ENCODE data around the gene ZNF775.
A peak's percentile ranks its signal among the peaks of the same experiment; 100 is the strongest.

Gene ZNF775

DNA sequence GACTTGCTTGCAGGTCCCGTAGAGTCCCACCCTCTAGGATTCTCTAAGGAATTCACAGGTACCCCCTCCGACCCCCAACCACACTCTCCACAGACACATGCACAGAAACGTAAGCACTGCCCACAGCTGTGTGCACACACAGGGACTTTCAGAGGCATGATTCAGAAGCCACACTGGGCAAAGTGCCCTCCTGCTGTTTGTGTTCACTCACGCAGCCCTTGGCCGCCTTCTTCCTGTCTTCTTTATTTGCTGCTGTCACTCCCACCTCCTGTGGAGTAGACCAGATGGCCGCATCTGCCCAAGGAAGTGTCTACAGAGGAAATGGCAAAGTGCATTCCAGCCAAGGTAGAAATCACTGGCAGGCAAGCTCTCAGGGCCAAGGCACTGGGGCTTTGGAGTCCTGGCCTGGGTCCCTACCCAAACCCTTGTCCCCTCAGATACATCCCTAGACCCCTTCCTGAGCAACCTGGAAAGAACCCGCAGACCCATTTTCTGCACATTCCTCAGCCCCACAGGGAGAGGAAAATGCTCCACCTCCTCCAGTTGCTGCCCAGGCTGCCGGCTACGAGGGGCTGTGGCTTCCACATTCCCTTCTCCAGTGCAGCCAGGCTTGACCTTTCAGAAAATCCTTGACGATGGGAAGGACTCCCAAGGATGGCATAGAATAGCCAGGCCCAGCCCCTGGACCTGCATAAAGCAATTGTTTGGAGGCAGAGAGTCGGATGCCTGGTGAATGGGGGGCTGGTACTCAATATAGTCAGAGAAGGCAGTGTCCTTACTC, 49.7 kb downstream of the ZNF775 start:
- FAIRE-seq: no peak
- no peak for DNase-seq (ENCODE audit: insufficient read length)
- no peak for TF ChIP-seq POLR2A (IDR thresholded peaks at IDR 0.05; ENCODE audit: low read depth, low read length)
- TF ChIP-seq TAF1 (IDR thresholded peaks at IDR 0.05; ENCODE audit: borderline replicate concordance, low read depth, low read length): no peak

DNA sequence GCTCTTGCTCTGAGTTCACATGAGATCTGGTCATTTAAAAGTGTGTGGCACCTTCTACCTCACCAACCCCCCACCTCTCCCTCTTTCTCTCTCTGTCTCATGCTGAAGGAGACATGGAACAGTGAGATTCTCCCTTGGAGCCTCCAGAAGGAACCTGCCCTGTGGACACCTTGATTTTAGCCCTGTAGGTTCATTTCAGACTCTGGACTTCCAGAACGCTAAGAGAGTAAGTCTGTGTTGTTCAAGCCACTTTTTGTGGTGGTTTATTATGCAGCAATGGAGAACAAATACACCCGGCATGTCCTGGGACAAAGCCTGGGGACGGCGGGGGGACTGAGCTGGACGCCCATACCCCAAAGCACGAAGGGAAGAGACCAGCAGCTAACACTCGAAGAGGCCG, 50.6 kb downstream of the ZNF775 start:
- TF ChIP-seq TAF1 (IDR thresholded peaks at IDR 0.05; ENCODE audit: borderline replicate concordance, low read depth, low read length) (no peak), POLR2AphosphoS5 (IDR thresholded peaks at IDR 0.05; ENCODE audit: low read depth, low read length) (no peak), POLR2A (IDR thresholded peaks at IDR 0.05; ENCODE audit: low read depth, low read length) (no peak)
- DNase-seq (ENCODE audit: insufficient read length): no peak
- FAIRE-seq: no peak

DNA sequence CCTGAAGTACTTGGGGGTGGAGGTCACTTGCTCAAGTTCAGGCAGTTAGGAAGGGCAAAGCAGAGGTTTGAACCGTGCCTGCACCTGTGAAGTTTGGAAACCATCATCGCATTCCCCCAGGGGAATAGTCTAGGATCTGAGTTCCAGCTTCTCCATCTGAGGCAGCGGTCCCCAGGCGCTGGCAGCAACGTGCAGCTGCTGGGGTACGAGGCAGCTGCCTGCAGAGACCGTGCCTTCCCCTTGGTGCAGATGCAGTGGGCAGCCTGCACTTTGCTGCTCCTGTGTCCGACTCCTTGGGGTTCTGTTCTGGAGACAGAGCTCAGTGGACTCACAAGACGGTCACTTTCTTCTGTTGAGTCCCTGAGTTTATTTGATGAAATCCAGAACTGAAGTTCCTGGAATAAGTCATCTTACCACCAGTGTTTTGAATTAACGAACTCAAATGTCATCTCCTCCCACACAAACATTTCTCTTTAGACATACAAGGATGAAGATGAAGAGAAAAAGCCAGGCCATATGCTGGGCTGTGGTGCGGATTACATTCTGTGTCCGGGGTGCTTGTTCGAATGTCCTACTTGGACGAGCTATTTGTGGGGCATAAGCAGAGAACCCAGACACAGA, 51.4 kb downstream of the ZNF775 start:
- DNase-seq (ENCODE audit: insufficient read length): no peak
- TF ChIP-seq POLR2A (IDR thresholded peaks at IDR 0.05; ENCODE audit: low read depth, low read length) (no peak), TAF1 (IDR thresholded peaks at IDR 0.05; ENCODE audit: borderline replicate concordance, low read depth, low read length) (no peak), POLR2AphosphoS5 (IDR thresholded peaks at IDR 0.05; ENCODE audit: low read depth, low read length) (no peak)
- FAIRE-seq: no peak

DNA sequence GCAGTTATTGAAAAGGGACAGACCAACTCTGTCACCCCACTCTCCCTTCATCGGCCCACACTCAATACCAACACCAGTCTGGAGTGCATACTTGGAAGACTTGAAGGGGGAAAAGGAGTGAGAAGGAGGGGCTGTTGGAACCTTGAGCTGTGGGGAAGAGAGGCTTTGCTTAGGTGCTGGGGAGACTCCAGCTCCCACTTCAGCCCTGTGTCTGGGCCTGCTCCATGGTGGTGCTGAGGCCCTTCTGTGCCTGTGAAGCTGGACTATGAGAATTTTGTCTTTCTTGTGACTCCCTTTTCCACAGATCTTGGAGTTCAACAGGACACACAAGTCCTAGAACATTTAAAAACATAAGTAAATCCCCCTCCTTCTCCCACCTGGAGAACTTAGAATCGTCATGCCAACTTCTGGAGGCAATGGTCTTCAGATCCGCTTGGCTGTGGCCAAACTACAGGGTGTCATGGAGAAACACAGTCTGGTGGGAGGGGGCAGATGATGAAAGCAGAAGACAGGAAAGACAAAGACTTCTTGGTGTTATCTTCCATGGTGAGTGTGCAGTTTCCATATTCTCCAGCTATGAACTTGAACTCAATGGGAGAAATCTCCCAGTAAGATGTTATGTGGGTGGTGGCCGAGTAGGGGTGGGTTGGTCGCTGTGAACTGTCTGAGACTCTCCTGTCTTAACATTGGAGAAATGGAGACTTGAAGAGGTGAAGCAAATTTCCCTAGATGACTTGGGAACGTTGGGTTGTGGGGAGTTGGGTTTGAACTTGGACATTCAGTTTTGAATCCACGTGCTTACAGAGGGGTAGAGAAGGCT, 52.9 kb downstream of the ZNF775 start:
- TF ChIP-seq POLR2A (IDR thresholded peaks at IDR 0.05; ENCODE audit: low read depth, low read length): no peak
- FAIRE-seq (no peak), DNase-seq (ENCODE audit: insufficient read length) (no peak)

DNA sequence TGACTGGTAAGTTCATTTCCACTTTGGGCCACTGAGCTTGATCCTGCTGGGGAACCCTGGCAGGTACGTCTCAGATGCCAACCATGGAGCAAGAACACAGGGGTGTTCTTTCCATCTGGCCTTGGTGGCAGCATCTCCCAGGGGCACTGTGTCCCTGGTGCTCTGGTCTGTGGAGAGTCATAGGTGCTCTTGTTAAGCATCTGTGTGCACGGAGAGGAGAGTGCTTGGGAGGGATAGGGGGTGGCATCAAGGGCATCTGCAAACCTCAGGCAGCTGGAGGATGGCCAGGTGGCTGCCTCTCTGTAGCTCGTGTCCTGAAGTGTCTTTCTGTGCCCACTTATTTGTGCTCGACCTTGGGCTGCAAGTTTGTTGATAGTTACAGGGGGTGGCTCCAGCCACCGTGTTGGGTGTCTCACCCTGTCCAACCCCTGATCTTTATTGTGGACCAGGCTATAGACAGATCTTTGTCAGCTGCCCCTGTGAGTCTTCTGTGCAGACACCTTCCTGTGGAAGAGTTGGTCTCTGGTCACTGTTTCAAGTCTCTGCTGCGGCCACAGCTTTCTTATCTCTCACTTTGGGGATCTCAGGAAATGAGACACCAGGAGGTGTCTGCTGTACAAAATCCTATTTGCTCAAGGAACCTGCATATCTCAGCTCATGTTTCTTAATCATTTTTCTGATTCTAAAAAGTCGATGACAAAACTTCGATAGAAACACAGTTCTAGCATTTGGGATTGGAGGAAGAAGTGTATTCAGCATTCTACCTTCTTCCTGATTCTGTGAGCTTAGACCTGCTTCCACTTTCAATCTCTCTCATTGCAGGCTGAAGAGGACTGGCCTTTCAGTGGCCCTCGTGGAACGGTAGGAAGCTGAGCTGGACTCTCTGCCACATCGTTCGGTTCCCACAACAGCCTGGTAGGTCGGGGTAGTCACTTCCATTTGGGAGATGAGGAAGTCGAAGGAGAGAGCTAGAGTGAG, 54.1 kb downstream of the ZNF775 start:
- FAIRE-seq (peak; percentile 80), DNase-seq (ENCODE audit: insufficient read length) (no peak)
- TF ChIP-seq TAF1 (IDR thresholded peaks at IDR 0.05; ENCODE audit: borderline replicate concordance, low read depth, low read length) (peak; percentile 81; the same call in 1 of the 2 replicates), POLR2AphosphoS5 (IDR thresholded peaks at IDR 0.05; ENCODE audit: low read depth, low read length) (peak; percentile 83), POLR2A (IDR thresholded peaks at IDR 0.05; ENCODE audit: low read depth, low read length) (peak; percentile 77)

DNA sequence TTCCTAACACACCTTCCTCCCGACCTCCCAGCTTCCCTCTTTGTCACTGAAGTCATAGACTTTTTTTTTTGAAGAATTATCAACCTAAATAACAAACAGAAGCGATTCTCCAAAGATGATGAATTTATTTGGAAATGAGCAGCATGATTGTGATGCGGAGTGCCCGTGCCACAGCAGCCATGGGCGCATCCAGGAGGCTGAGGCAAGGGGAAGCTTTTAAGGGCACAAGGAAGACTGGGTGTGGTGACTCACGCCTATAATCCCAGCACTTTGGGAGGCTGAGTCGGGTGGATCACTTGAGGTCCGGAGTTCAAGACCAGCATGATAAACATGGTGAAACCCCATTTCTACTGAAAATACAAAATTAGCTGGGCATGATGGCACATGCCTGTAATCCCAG, 55.1 kb downstream of the ZNF775 start:
- DNase-seq (ENCODE audit: insufficient read length) (no peak), FAIRE-seq (no peak)
- TF ChIP-seq TAF1 (IDR thresholded peaks at IDR 0.05; ENCODE audit: borderline replicate concordance, low read depth, low read length) (no peak), POLR2AphosphoS5 (IDR thresholded peaks at IDR 0.05; ENCODE audit: low read depth, low read length) (no peak), POLR2A (IDR thresholded peaks at IDR 0.05; ENCODE audit: low read depth, low read length) (no peak)

DNA sequence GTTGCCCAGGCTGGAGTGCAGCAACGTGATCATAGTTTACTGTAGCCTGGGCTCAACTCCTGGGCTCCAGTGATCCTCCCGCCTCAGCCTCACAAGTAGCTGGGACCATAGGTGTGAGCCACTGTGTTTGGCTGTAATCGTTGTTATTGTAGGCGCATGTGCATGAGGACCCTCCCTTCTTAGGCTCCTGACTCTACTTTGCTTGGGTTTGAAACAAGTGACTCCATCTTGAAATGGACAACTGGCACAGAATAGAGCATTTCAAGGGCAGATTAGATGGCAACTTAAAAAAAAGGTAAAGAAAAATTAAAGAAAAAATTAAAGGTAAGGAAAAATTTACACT, 55.9 kb downstream of the ZNF775 start:
- TF ChIP-seq TAF1 (IDR thresholded peaks at IDR 0.05; ENCODE audit: borderline replicate concordance, low read depth, low read length): no peak
- no peak for TF ChIP-seq POLR2A (IDR thresholded peaks at IDR 0.05; ENCODE audit: low read depth, low read length)
- TF ChIP-seq POLR2AphosphoS5 (IDR thresholded peaks at IDR 0.05; ENCODE audit: low read depth, low read length): no peak
- no peak for FAIRE-seq
- DNase-seq (ENCODE audit: insufficient read length): no peak

DNA sequence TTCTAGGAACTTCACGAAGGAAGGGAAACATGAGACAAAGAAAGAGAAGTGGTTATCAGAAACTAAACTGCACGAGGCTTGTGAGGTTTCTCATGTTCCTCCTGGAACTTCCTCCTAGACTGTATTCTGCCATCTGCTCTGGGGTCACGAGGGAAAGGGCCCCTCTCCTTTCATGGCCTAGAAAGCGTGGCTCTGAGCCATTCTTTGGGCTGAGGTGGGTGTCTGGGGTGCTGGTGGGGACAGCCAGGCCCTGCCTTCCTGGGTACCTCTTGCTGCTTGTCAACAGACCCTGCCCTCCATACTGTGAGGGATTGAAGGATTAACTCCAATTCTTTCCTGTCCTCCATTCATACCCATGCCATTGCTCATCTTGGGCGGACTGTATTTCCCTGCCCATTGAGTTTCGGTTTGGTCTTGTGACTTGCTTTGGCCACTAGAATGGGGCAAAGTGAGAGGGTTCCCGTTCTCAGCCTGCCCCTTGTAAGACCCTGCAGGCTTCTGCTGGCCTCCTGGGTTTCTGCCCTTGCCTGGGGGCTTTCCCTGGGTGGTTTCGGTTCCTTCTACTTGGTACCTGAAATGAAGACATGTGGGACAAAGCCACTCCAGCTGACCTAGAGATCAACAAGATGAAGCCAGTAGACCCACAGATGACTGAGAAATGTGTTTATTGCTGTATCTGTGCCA, 56.4 kb downstream of the ZNF775 start:
- FAIRE-seq (peak; percentile 97), DNase-seq (ENCODE audit: insufficient read length) (peak; percentile 63)
- TF ChIP-seq POLR2AphosphoS5 (IDR thresholded peaks at IDR 0.05; ENCODE audit: low read depth, low read length) (peak; percentile 80), TAF1 (IDR thresholded peaks at IDR 0.05; ENCODE audit: borderline replicate concordance, low read depth, low read length) (no peak), POLR2A (IDR thresholded peaks at IDR 0.05; ENCODE audit: low read depth, low read length) (peak; percentile 62)

DNA sequence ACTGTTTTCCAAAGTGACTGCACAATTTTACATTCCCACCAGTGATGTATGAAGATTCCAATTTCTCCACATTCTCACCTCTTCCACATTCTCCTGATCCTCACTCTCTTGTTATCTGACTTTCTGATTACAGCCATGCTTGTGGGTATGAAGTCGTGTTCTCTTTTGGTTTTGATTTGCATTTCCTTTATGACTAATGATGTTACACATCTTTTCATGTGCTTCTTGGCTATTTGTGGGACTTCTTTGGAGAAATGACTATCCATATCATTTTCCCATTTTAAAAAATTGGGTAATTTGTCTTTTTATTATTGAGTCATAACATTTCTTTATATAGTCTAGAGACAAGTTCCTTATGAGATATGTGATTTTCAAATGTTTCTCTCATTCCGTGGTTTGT, 60.8 kb downstream of the ZNF775 start:
- DNase-seq (ENCODE audit: insufficient read length): no peak
- FAIRE-seq: peak; percentile 77
- TF ChIP-seq TAF1 (IDR thresholded peaks at IDR 0.05; ENCODE audit: borderline replicate concordance, low read depth, low read length): no peak
- TF ChIP-seq POLR2AphosphoS5 (IDR thresholded peaks at IDR 0.05; ENCODE audit: low read depth, low read length): no peak
- TF ChIP-seq POLR2A (IDR thresholded peaks at IDR 0.05; ENCODE audit: low read depth, low read length): no peak

DNA sequence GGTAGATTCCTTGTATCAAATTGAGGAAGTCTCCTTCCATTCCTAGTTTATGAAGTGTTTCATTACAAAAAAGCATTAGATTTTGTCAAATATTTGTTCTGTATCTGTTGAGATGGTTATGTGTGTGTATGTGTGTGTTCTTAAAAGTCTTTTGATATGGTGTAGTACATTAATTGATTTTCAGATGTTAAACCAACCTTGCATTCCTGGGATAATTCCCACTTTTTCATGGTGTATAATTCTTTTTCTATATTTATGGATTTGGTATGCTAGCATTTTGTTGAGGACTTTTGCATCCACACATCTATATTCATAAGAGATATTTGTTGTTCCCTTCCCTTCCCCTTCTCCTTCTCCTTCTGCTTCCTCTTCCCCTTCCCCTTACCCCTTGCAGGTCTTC, 62.4 kb downstream of the ZNF775 start:
- FAIRE-seq (no peak), DNase-seq (ENCODE audit: insufficient read length) (no peak)
- no peak for TF ChIP-seq POLR2AphosphoS5 (IDR thresholded peaks at IDR 0.05; ENCODE audit: low read depth, low read length)
- TF ChIP-seq TAF1 (IDR thresholded peaks at IDR 0.05; ENCODE audit: borderline replicate concordance, low read depth, low read length): no peak
- TF ChIP-seq POLR2A (IDR thresholded peaks at IDR 0.05; ENCODE audit: low read depth, low read length): no peak

Data from GM12892 (cell line).